MM.1S (cell line): Measurements from ENCODE around the gene ZFAND6.

Experiments used
- CTCF ChIP-seq: fragments of 300-600 bp; sonication (generic); IDR thresholded peaks from 2 replicates; pipeline ENCODE4 v1.5.1; 2016; ENCODE audit warnings: antibody characterized with exemption, low read length, mixed read lengths
- EZH2 ChIP-seq: fragments of 300-600 bp; sonication (generic); optimal IDR thresholded peaks from 2 replicates; pipeline ENCODE3; 2017; ENCODE audit warnings: low read depth, mild to moderate bottlenecking, antibody characterized with exemption, low read length, mixed read lengths

- TF ChIP-seq CTCF (no peak), EZH2 (no peak)
These were observed 11.4 kb downstream of the ZFAND6 start for GRCh38 chr15:80070840-80071239.
